DMS 273 (cell line): ENCODE data around the gene SH3D19.

Experiments
- DNase-seq: peaks from one replicate; lab custom pipeline; 2025; ENCODE audit not compliant: unreplicated experiment; lab: John Stamatoyannopoulos, UW

The SH3D19 gene

GRCh38 chr4:151202381-151202780 is 123.0 kb downstream of the SH3D19 start:
- DNase-seq = no peak

- DNase-seq = no peak
These were observed 125.8 kb downstream of the SH3D19 start for GRCh38 chr4:151199319-151200190.

GRCh38 chr4:151198748-151199147 is 126.7 kb downstream of the SH3D19 start:
- DNase-seq = no peak

- no peak for DNase-seq
These were observed 128.2 kb downstream of the SH3D19 start for GRCh38 chr4:151197247-151197646.

- no peak for DNase-seq
These were observed 129.6 kb downstream of the SH3D19 start for GRCh38 chr4:151195801-151196200.

GRCh38 chr4:151193414-151193813 is 132.0 kb downstream of the SH3D19 start:
- no peak for DNase-seq

- DNase-seq = no peak
These were observed 132.7 kb downstream of the SH3D19 start for GRCh38 chr4:151192556-151193235.

- no peak for DNase-seq
These were observed 140.6 kb downstream of the SH3D19 start for GRCh38 chr4:151184523-151185458.

- DNase-seq = no peak
These were observed 142.9 kb downstream of the SH3D19 start for GRCh38 chr4:151182455-151182996.

GRCh38 chr4:151176685-151177084 is 148.7 kb downstream of the SH3D19 start:
- no peak for DNase-seq

GRCh38 chr4:151175754-151176631 is 149.4 kb downstream of the SH3D19 start:
- no peak for DNase-seq

GRCh38 chr4:151175233-151175632 is 150.2 kb downstream of the SH3D19 start:
- peak; percentile 3 for DNase-seq

- no peak for DNase-seq
These were observed 150.6 kb downstream of the SH3D19 start for GRCh38 chr4:151174784-151175183.

- DNase-seq = no peak
These were observed 151.5 kb downstream of the SH3D19 start for GRCh38 chr4:151173871-151174270.

- DNase-seq = no peak
These were observed 155.5 kb downstream of the SH3D19 start for GRCh38 chr4:151169900-151170299.

- DNase-seq = peak; percentile 91
These were observed 156.2 kb downstream of the SH3D19 start for GRCh38 chr4:151169223-151169622.

- DNase-seq = no peak
These were observed 157.8 kb downstream of the SH3D19 start for GRCh38 chr4:151167561-151167960.

- no peak for DNase-seq
These were observed 158.8 kb downstream of the SH3D19 start for GRCh38 chr4:151166636-151167035.

- DNase-seq = no peak
These were observed 160.0 kb downstream of the SH3D19 start for GRCh38 chr4:151165205-151166000.
